CD4-positive, alpha-beta T cell treated with Interleukin-2 at 100 ng/mL for 4 hours (primary cell): ENCODE results near the gene ECE2.

ENCODE experiments used
- DNase-seq: peaks from one replicate; pipeline ENCODE4 v3.0.0-alpha.2; 2020; ENCODE audit warnings: low spot score

ECE2 gene

DNA sequence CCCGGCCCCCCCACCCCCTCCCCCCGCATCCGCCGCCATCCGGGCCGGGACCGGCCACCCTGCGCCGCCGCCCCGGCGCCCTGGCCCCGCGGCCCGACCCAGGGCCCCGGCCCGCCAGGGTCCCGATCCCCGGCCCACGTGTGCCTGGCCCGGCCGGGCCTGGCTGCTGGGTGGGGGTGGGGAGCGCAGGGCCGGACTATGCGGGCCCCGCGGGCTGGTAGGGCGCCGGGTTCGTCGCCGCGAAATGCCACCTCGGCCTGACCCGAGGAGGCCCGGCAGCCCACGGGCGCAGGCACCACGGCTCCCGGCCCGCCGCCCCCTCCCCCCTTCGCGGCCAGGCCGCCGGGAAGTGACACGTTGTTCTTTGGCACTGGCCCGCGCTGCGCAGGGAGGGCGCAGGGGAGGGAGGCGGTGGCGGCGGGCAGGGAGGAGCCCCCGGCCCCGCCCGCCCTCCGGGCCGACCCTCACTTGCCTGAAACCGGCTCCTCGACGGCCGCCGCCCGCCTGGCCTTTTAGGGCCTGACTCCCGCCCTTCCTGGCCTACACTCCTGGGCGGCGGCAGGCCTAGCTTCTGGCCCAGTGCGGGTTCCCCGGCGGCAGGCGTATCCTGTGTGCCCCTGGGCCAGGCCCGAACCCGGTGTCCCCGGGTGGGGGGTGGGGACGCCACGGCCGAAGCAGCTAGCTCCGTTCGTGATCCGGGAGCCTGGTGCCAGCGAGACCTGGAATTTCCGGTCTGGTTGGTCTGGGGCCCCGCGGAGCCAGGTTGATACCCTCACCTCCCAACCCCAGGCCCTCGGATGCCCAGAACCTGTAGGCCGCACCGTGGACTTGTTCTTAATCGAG is 39.1 kb downstream of the ECE2 start:
- peak; percentile 58 for DNase-seq

DNA sequence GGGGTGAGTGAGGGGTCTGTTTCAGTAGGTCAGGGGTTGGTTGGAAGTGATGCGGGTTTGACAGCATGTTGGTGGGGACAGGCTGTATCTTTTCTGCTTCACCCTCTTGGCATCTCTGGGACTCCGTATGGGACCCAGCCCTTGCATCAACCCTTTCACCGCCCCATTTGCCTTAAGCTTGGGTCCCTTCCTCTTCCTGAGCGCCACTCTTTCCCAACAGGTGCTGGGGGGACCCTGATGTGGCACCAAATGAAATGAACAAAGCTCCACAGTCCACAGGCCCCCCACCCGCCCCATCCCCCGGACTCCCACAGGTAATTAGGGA is 39.7 kb downstream of the ECE2 start:
- DNase-seq: no peak

DNA sequence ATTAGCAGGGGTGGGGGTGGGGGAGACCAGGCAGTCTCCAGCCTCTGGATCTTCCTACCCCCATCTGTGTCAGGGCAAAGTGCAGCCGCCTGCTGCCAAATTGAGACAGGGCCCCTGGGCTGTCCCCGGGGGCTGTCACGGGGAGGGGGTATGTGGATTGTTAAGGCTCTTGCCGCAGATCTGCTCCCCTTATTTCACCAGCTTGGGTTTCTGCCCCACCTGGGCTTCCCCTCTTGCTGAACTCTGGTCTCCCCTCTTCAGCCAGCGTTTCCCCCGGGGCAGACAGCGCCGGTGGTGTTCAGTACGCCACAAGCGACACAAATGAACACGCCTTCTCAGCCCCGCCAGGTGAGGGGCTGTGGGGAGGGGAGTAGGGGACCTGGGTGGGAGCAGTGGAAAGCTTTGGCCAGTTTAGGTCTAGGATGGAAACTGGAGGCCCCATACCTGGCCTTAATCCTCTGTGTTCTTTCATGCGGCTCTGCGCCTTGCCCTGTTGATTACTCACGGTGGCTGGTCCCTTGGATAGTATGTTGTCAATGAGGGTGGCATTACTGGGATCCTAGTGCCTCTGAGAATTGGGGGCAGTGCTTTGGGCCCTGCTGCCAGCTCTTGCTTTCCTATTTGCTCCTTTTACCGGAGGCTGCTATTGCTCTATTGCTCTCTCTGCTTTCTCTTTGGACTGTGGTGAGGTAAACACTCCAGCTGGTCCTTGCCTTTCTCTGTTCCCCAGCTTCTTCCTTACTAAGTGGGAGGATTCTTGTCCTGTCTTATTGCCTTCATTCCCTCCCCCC is 40.2 kb downstream of the ECE2 start:
- DNase-seq: no peak

DNA sequence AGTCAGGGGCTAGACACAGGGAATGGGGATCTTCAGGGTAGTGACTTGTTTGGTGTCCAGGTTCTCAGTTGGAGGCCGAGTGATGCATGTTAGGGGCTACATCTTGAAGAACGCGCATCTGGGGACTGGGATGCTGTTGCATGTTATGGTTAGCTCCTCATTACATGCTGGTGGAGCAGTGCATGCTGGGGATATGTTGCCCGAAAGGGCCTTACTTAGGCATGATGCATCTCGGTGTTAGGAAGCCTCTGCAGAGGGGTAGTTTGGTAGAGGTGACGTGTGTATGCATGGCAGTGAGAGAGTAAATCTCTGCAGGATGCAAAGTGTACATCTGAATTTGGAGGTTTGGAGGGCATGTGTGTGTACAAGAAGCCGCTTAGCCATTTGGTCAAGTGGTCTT is 41.0 kb downstream of the ECE2 start:
- no peak for DNase-seq

DNA sequence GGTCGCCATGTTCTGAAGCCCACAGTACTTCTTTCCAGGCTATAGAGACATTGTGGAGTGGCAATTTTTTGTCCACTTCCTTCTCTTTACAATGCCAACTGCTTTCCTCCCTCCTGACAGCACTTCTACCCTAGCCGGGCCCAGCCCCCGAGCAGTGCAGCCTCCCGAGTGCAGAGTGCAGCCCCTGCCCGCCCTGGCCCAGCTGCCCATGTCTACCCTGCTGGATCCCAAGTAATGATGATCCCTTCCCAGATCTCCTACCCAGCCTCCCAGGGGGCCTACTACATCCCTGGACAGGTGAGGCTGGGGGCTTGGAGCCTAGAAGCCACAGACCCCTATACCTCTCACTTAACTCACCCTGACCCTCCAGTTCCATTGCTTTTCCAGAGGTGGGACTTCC is 41.4 kb downstream of the ECE2 start:
- DNase-seq: no peak

DNA sequence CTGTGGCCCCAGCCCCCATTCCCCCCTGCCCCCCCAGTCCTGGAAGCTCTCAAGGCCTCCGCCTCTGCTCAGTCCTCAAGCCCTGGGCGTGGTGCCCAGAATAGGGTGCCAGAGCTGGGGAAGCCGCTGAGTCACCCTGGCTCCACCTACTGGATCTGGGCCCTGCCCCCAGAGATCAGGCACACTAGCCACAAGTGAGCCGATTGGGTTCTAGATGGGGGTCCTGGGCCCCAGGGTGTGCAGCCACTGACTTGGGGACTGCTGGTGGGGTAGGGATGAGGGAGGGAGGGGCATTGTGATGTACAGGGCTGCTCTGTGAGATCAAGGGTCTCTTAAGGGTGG is 44.3 kb downstream of the ECE2 start:
- peak; percentile 51 for DNase-seq

DNA sequence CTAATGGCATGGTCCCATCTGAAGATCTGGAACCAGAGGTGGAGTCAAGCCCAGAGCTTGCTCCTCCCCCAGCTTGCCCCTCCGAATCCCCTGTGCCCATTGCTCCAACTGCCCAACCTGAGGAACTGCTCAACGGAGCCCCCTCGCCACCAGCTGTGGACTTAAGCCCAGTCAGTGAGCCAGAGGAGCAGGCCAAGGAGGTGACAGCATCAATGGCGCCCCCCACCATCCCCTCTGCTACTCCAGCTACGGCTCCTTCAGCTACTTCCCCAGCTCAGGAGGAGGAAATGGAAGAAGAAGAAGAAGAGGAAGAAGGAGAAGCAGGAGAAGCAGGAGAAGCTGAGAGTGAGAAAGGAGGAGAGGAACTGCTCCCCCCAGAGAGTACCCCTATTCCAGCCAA is 45.8 kb downstream of the ECE2 start:
- no peak for DNase-seq

DNA sequence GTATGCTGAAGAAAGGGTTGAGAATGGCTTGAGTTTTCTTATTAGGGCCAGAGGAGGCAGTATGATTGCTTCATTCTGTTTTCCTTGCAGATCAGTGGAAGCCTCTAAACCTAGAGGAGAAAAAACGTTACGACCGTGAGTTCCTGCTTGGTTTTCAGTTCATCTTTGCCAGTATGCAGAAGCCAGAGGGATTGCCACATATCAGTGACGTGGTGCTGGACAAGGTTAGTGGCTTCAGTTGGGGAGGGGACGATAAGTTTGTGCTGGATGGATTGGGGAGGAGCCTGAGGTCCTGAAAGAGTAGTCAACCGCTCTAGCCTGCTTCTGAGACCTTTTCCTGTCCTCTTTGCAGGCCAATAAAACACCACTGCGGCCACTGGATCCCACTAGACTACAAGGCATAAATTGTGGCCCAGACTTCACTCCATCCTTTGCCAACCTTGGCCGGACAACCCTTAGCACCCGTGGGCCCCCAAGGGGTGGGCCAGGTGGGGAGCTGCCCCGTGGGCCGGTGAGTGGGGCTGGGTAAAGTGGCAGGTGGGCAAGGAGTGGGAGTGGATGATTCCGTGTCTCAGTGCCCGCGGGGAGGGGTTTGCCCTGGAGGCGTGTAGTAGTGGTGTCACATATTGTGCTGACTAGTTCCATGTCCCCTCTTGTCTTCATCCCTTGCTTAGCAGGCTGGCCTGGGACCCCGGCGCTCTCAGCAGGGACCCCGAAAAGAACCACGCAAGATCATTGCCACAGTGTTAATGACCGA is 47.1 kb downstream of the ECE2 start:
- no peak for DNase-seq

DNA sequence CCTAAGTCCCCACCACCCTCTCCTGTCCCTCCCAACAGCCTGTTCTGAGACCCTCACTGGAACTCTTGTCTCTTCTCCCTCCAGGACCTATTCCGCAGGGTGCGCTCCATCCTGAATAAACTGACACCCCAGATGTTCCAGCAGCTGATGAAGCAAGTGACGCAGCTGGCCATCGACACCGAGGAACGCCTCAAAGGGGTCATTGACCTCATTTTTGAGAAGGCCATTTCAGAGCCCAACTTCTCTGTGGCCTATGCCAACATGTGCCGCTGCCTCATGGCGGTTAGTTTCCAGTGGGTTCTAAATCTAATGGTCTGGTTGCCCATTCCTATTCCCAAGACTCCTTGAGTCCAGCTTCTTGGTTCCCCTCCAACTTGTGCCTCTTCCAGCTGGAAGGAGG is 47.9 kb downstream of the ECE2 start:
- no peak for DNase-seq

DNA sequence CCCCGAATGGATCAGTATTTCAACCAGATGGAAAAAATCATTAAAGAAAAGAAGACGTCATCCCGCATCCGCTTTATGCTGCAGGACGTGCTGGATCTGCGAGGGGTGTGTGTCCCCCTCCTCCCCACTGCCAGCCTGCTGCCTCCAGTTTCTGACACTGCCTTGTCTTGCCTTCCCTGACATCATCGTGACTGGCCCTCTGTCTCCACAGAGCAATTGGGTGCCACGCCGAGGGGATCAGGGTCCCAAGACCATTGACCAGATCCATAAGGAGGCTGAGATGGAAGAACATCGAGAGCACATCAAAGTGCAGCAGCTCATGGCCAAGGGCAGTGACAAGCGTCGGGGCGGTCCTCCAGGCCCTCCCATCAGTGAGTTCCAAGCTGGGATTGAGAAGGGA is 49.4 kb downstream of the ECE2 start:
- no peak for DNase-seq

DNA sequence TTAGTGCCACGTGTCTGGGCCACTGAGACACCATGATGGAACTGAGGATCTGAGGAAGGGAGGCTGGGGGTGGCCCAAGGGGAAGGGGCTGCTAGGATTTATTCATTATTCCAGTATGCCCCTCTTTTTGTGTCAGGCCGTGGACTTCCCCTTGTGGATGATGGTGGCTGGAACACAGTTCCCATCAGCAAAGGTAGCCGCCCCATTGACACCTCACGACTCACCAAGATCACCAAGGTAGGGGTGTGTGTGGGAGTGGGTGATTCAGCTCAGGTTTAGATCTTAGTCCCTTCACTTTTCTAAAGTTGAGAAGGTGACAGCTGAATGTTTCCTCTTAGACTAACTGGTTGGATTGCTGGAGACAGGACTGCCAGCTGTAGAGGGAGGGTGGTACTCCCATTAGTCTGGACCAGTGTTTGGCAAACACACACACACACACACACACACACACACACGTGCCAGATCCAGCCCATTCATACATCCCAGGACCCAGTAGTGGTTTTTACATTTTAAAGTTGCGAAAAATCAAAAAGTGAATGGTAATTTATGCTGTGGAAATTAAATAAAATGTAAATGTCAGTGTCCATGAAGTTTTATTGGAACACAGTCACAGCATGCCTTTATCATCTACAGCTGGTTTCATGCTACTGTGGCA is 50.0 kb downstream of the ECE2 start:
- DNase-seq: no peak

DNA sequence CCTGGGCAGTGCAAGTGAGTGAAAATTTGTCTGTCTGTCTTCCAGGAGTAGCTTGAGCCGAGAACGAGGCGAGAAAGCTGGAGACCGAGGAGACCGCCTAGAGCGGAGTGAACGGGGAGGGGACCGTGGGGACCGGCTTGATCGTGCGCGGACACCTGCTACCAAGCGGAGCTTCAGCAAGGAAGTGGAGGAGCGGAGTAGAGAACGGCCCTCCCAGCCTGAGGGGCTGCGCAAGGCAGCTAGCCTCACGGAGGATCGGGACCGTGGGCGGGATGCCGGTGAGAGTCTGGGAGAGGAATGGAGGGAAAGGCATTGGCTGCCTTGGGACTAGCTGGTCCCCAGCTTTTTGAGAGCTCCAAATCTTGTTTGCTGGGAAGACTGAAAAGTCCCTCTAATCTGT is 51.3 kb downstream of the ECE2 start:
- no peak for DNase-seq

DNA sequence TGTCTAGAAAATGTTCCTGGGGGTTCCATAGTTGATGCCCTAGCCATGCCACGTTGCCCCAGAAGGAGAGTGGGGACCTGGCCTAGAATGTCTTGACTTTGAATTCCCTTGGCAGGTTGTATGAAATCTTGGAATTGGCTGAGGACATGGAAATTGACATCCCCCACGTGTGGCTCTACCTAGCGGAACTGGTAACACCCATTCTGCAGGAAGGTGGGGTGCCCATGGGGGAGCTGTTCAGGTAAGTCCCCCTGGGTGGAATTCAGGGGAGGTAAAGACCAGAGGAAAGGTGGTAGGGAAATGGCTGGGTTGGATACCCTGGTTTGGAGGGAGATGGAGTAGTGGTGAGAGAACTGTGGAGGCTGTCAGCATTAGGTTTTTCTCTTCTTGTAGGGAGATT is 52.7 kb downstream of the ECE2 start:
- no peak for DNase-seq

DNA sequence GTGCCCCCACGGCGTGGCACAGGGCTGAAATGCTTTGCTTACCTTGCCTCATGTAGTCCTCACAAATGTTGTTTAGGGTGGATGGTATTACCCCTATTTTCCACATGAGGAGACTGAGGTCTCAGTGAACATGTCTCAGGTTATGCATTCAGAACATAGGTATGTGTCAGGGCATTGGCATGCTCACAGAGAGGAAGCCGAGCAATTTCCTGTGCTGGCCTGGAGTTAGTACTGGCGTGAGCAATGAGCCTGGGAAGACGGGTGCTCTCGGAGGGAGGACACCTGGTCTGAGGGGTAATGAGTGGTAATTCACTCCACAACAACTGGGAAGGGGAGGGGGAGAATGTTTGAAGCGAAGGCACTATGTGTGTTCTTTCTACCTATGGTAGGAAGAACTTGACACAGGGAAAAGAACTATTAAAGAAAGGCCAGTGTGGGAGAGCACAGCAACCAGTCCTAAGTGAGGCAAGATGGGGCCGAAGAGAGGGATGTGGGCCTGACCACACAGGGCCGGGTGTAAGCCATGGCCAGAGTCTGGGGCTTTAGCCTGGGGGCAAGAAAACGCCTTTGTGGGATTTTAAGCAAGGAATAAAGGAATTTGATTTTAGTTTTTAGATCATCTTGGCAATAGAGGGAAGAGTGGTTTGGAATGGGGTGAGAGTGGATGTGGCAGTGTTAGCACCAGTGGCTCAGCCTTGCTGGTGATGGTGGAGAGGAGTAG is 56.7 kb downstream of the ECE2 start:
- no peak for DNase-seq

DNA sequence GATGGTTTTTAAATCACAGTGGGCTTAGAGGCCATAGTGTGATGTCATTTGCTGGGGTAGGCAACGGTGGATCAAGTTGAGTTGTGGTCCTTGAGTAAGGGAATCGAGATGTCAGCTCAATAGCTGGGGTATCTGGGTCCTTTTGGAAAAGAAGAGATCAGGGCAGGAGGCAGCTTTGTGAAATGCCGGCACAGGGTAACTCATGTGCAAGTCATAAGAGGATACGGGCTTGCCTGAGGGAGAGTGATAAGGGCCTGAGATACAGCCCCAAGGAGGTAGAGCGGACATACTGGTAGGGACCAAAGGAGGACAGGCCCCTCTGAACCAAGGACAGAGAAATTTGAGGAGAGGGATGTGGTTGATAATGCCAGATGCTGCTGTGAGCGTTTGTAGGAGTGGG is 57.4 kb downstream of the ECE2 start:
- no peak for DNase-seq

DNA sequence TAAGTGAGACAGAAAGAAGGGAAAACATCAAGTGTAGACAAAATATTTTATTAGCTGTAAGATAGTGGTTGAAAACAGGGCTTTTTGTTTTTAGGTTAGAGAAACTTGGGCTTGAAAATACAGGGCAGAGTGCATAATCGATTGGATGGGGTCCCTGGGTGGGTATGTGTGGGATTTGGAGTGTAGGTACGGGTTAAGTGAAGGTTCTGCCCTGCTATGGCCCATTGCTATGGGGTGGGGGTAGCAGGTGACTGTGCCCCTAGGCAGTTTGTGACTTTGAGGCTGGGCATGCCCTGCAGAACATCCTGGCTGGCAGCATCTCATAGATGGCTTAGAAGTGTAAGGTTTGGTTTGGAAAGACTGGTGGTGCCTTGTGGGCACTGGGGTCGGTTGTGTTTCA is 57.9 kb downstream of the ECE2 start:
- no peak for DNase-seq

DNA sequence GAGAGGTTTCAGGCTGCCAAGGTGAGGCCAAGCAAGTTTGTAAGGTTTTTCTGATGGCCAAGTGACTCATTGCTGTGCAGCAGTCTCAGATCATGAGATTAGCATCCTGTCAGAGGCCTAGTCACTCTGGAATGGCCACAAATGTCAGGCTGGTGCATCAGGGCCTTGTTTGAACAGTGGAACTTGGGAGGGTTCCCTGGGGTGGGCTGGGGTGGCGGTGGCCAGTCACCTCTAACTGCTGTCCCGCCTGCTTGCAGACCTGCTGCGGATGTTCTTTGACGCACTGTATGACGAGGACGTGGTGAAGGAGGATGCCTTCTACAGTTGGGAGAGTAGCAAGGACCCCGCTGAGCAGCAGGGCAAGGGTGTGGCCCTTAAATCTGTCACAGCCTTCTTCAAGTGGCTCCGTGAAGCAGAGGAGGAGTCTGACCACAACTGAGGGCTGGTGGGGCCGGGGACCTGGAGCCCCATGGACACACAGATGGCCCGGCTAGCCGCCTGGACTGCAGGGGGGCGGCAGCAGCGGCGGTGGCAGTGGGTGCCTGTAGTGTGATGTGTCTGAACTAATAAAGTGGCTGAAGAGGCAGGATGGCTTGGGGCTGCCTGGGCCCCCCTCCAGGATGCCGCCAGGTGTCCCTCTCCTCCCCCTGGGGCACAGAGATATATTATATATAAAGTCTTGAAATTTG is 58.8 kb downstream of the ECE2 start:
- peak; percentile 60 for DNase-seq

DNA sequence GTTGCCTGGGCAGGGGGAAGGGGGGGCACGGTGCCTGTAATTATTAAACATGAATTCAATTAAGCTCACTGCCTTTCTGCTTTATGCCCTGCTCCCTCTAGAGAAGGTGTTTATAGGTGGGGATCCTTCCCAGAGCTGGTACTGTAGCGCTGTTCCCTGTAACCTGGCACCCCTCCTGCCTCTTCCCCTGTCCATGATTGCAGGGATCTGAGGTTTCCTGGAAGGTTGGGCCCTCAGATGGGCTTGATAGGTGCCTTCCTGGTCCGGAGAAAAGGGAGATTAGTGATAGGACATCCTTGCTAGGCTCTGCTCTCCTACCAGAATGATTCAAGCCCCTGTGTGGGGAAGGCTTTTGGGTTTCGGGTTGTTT is 59.5 kb downstream of the ECE2 start:
- no peak for DNase-seq

DNA sequence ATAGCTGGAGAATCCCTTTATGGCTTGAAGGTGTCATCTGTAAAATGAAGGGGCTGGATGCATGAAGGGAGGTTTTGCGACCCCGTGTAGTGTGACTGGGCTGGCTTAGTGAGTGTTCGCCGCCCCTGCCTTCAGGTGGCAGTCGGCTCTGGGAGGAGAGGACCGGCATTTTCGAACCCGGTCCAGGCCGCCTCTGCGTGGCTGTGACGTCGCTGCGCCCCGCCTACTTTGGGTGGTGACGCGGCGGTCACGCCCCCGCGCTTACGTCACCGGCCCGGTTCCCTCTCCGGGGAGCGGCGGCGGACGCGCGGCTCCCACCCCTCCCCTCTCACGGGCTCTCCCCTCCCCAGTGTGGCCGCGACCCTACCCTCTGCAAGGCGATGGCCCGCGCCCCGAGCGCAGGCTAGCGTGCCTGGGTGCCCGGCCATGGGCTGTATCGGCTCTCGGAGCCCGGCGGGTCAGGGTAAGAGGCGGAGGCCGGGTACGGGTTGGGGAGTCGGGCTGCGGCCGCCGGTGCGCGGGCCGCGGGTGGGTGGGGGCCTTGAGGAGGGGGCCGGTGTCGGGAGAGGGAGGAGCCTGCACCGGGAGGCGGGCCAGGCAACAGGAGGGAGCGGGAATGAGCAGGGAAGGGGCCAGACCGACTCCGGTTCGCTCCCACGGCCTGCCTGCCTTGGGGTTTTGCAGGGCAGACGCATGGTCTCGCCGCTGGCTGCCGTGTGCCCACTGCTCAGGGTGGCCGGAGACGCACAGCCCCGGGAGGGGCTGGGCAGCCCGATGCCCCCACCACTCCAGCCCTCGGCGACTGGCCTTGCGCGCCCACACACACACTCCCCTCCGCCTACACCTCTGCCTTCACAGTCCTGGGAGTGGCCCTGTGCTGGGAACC is 60.1 kb downstream of the ECE2 start:
- DNase-seq: peak; percentile 83
